NT2/D1 (cell line): ENCODE data around the gene PIGU.

Experiments
- SUZ12 ChIP-seq: IDR thresholded peaks from 2 replicates; pipeline ENCODE4 v1.6.1; 2011; ENCODE audit not compliant: insufficient read length, insufficient read depth; ENCODE audit errors: extremely low read depth
- YY1 ChIP-seq: IDR thresholded peaks from 2 replicates; pipeline ENCODE4 v1.6.1; 2011; ENCODE audit not compliant: insufficient read length, insufficient read depth
- ZNF274 ChIP-seq: IDR thresholded peaks from 2 replicates; pipeline ENCODE4 v1.6.1; 2011; ENCODE audit warnings: mild to moderate bottlenecking, low read depth, low read length

DNA sequence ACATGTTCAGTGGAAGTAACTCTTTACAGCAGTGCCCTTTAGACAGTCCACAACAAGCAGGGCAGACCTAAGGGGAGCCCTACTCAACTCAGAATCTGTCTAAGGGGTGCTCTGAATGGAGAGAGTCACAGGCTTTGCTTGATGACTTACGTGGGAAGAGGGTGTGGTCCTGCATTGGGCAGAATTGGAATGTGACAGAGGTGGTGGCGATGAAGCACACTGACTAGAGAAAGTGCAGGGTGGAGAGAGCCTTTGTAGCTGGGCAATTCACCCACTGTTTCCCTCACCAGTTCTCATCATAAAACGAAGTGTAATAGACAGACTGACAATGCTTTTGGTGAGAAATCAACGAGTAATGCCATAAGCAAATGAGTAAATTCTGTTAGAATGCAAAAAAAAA is 38.5 kb upstream of the PIGU start:
- TF ChIP-seq ZNF274, result no peak
- no peak for TF ChIP-seq SUZ12
- TF ChIP-seq YY1, result no peak
